HEK293 (cell line): ENCODE results near the gene RAP2A.

Experiments
- BCL11B ChIP-seq: fragments of 450-650 bp; formaldehyde crosslinking; IDR thresholded peaks from 2 replicates; pipeline ENCODE4 v1.5.1; 2016; ENCODE audit warnings: low read depth, missing biosample characterization, missing genetic modification characterization
- CTCF ChIP-seq: fragments of 450-650 bp; formaldehyde crosslinking; IDR thresholded peaks from 2 replicates; pipeline ENCODE4 v1.5.1; 2016; ENCODE audit warnings: missing biosample characterization, missing genetic modification characterization
- PBX3 ChIP-seq: sonication (generic); formaldehyde crosslinking; IDR thresholded peaks from 2 replicates; pipeline ENCODE4 v1.8.1; 2022; ENCODE audit warnings: mild to moderate bottlenecking, moderate library complexity, missing genetic modification reagents
- RBAK ChIP-seq: fragments of 450-650 bp; formaldehyde crosslinking; IDR thresholded peaks from 2 replicates; pipeline ENCODE4 v1.5.1; 2016; ENCODE audit warnings: missing biosample characterization, missing genetic modification characterization
- ZNF10 ChIP-seq: fragments of 450-650 bp; formaldehyde crosslinking; IDR thresholded peaks from 2 replicates; pipeline ENCODE4 v1.5.1; 2017; ENCODE audit warnings: missing biosample characterization, missing genetic modification characterization
- ZNF140 ChIP-seq: fragments of 450-650 bp; formaldehyde crosslinking; IDR thresholded peaks from 2 replicates; pipeline ENCODE4 v1.5.1; 2016; ENCODE audit warnings: missing biosample characterization, missing genetic modification characterization
- ZNF146 ChIP-seq: fragments of 450-650 bp; formaldehyde crosslinking; IDR thresholded peaks from 2 replicates; pipeline ENCODE4 v1.5.1; 2016; ENCODE audit warnings: missing biosample characterization, missing genetic modification characterization
- ZNF175 ChIP-seq: fragments of 450-650 bp; formaldehyde crosslinking; IDR thresholded peaks from 2 replicates; pipeline ENCODE4 v1.5.1; 2016; ENCODE audit warnings: missing biosample characterization, missing genetic modification characterization
- ZNF280D ChIP-seq: fragments of 450-650 bp; formaldehyde crosslinking; IDR thresholded peaks from 2 replicates; pipeline ENCODE4 v1.5.1; 2016; ENCODE audit warnings: missing biosample characterization, missing genetic modification characterization
- ZNF521 ChIP-seq: fragments of 450-650 bp; formaldehyde crosslinking; IDR thresholded peaks from 2 replicates; pipeline ENCODE4 v1.5.1; 2017; ENCODE audit warnings: missing biosample characterization, mild to moderate bottlenecking, missing genetic modification characterization
- ZNF600 ChIP-seq: fragments of 450-650 bp; formaldehyde crosslinking; IDR thresholded peaks from 2 replicates; pipeline ENCODE4 v1.5.1; 2016; ENCODE audit warnings: missing biosample characterization, missing genetic modification characterization
- ZNF610 ChIP-seq: fragments of 450-650 bp; formaldehyde crosslinking; IDR thresholded peaks from 2 replicates; pipeline ENCODE4 v1.5.1; 2016; ENCODE audit warnings: missing biosample characterization, missing genetic modification characterization, borderline replicate concordance
- ZNF624 ChIP-seq: fragments of 450-650 bp; formaldehyde crosslinking; IDR thresholded peaks from 2 replicates; pipeline ENCODE4 v1.5.1; 2017; ENCODE audit warnings: missing biosample characterization, missing genetic modification characterization
- ZNF654 ChIP-seq: fragments of 450-650 bp; formaldehyde crosslinking; IDR thresholded peaks from 2 replicates; pipeline ENCODE4 v1.5.1; 2016; ENCODE audit warnings: low read depth, missing biosample characterization, missing genetic modification characterization

- TF ChIP-seq ZNF140 (tag by site-specific recombination), result no peak
- no peak for TF ChIP-seq ZNF654 (tag by site-specific recombination)
- TF ChIP-seq ZNF280D, result no peak
- TF ChIP-seq ZNF146 (tag by site-specific recombination), result no peak
- no peak for TF ChIP-seq ZNF10 (tag by site-specific recombination)
- no peak for TF ChIP-seq RBAK (tag by site-specific recombination)
- TF ChIP-seq CTCF (tag by site-specific recombination), result no peak
- TF ChIP-seq BCL11B (tag by site-specific recombination), result no peak
- no peak for TF ChIP-seq ZNF610
- TF ChIP-seq PBX3 (CRISPR knock-in tag), result no peak
- TF ChIP-seq ZNF600 (tag by site-specific recombination), result no peak
- no peak for TF ChIP-seq ZNF624 (tag by site-specific recombination)
- TF ChIP-seq ZNF521 (tag by site-specific recombination), result no peak
- no peak for TF ChIP-seq ZNF175 (tag by site-specific recombination)
These were observed 36.7 kb upstream of the RAP2A start for GRCh38 chr13:97397267-97397666.
